GM12892 (cell line): Measurements from ENCODE around the gene SKA3.

ENCODE experiments used
- POLR2A ChIP-seq: IDR thresholded peaks from 2 replicates; pipeline ENCODE4 v1.6.1; 2011; ENCODE audit warnings: low read depth, low read length, control low read depth
- POLR2AphosphoS5 ChIP-seq: IDR thresholded peaks from 2 replicates; pipeline ENCODE4 v1.6.1; 2011; ENCODE audit warnings: low read depth, low read length, control low read depth
- TAF1 ChIP-seq: IDR thresholded peaks from 2 replicates; pipeline ENCODE4 v1.6.1; 2011; ENCODE audit warnings: low read depth, mild to moderate bottlenecking, control low read depth, low read length, borderline replicate concordance

DNA sequence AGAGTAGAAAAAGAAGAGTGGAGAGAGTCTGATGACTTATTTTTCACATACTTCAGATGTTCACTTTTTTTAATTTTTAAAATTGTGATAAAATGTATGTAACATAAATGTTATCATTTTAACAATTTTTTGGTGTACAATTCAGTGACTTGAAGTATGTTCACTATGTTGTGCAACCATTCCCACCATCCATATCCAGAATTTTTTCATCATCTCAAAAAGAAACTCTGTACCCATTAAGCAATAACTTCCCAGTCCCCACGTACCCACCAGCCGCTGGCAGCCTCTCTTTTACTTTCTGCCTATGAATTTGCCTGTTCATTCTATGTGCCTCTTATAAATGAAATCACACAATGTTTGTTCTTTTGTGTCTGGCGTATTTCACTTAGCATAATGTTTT lies 43.3 kb downstream of the SKA3 start:
- no peak for TF ChIP-seq TAF1
- no peak for TF ChIP-seq POLR2A
- no peak for TF ChIP-seq POLR2AphosphoS5
